ENCODE results near the gene NFE2L1.
A peak's percentile ranks its signal among the peaks of the same experiment; 100 is the strongest.

NFE2L1 gene

GRCh38 chr17:48011405-48012150, 36.6 kb upstream of the NFE2L1 start:
- Histone ChIP-seq H4K20me1 (ENCODE audit: insufficient read depth, low read length, poor library complexity, severe bottlenecking) (no peaks in the 10 kb centered on the region), H3K79me2 (ENCODE audit: insufficient read depth, low read length) (no peaks in the 10 kb centered on the region), H3F3A (ENCODE audit: low read depth) (no peaks in the 10 kb centered on the region), H3K9ac (ENCODE audit: low read depth, low read length, poor library complexity, severe bottlenecking) (peak overlapping the region; percentile 76), H3K4me2 (ENCODE audit: low read depth, low read length, poor library complexity, severe bottlenecking) (peak overlapping the region; percentile 100), H3K36me3 (ENCODE audit: insufficient read depth, low read length) (no peaks in the 10 kb centered on the region), H3K9me2 (replicated peaks; ENCODE audit: low read depth, low read length) (no peaks in the 10 kb centered on the region), H3K4me1 (ENCODE audit: insufficient read depth, low read length, poor library complexity, severe bottlenecking) (peaks cover 12% of the 10 kb centered on the region), H3K27me3 (ENCODE audit: insufficient read depth, low read length, poor library complexity, severe bottlenecking) (no peaks in the 10 kb centered on the region), H3K9me3 (ENCODE audit: insufficient read depth, low read depth, low read length) (no peaks in the 10 kb centered on the region), H3K4me3 (ENCODE audit: low read length, poor library complexity, severe bottlenecking) (peak overlapping the region; percentile 84), H2AFZ (ENCODE audit: low read length) (peak overlapping the region; percentile 100)
- TF ChIP-seq, protein P1, sequence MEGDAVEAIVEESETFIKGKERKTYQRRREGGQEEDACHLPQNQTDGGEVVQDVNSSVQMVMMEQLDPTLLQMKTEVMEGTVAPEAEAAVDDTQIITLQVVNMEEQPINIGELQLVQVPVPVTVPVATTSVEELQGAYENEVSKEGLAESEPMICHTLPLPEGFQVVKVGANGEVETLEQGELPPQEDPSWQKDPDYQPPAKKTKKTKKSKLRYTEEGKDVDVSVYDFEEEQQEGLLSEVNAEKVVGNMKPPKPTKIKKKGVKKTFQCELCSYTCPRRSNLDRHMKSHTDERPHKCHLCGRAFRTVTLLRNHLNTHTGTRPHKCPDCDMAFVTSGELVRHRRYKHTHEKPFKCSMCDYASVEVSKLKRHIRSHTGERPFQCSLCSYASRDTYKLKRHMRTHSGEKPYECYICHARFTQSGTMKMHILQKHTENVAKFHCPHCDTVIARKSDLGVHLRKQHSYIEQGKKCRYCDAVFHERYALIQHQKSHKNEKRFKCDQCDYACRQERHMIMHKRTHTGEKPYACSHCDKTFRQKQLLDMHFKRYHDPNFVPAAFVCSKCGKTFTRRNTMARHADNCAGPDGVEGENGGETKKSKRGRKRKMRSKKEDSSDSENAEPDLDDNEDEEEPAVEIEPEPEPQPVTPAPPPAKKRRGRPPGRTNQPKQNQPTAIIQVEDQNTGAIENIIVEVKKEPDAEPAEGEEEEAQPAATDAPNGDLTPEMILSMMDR (conservative IDR thresholded peaks at IDR 0.05; ENCODE audit: low read length), result peak; percentile 75
- no peak for TF ChIP-seq EZH2phosphoT487 (IDR thresholded peaks at IDR 0.05; ENCODE audit: borderline replicate concordance)

DNA sequence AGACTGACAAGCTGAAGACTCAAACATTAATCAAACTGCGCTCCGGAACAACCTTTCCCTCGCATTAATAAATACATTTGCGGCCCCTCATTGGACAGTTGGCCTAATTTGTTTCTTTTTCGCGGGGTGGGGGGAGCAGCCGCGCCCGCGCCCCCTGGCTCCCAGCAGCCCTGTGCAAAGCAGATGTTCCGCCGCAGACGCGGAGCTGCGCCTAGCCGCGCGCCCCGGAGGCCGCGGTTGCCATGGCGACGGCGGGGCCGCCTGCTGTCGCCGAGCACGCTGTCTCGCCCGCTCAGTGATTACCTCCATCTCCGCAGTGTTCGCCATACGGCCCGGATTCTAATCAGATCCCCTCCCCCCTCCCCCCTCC, 36.0 kb upstream of the NFE2L1 start:
- peak overlapping the region; percentile 100 for H3K4me2 ChIP-seq (ENCODE audit: low read depth, low read length, poor library complexity, severe bottlenecking)
- no peaks in the 10 kb centered on the region for H3F3A ChIP-seq (ENCODE audit: low read depth)
- peak overlapping the region; percentile 76 for H3K9ac ChIP-seq (ENCODE audit: low read depth, low read length, poor library complexity, severe bottlenecking)
- no peak for TF ChIP-seq EZH2phosphoT487 (IDR thresholded peaks at IDR 0.05; ENCODE audit: borderline replicate concordance)
- TF ChIP-seq, protein P1 (conservative IDR thresholded peaks at IDR 0.05; ENCODE audit: low read length), result no peak; the same call in 1 of the 2 replicates
- no peaks in the 10 kb centered on the region for H3K79me2 ChIP-seq (ENCODE audit: insufficient read depth, low read length)
- no peaks in the 10 kb centered on the region for H4K20me1 ChIP-seq (ENCODE audit: insufficient read depth, low read length, poor library complexity, severe bottlenecking)
- no peaks in the 10 kb centered on the region for H3K27me3 ChIP-seq (ENCODE audit: insufficient read depth, low read length, poor library complexity, severe bottlenecking)
- no peaks in the 10 kb centered on the region for H3K36me3 ChIP-seq (ENCODE audit: insufficient read depth, low read length)
- H3K9me2 ChIP-seq (replicated peaks; ENCODE audit: low read depth, low read length), result no peaks in the 10 kb centered on the region
- peak overlapping the region; percentile 84 for H3K4me3 ChIP-seq (ENCODE audit: low read length, poor library complexity, severe bottlenecking)
- H3K9me3 ChIP-seq (ENCODE audit: insufficient read depth, low read depth, low read length), result no peaks in the 10 kb centered on the region
- peak overlapping the region; percentile 100 for H2AFZ ChIP-seq (ENCODE audit: low read length)
- peaks cover 12% of the 10 kb centered on the region for H3K4me1 ChIP-seq (ENCODE audit: insufficient read depth, low read length, poor library complexity, severe bottlenecking)

DNA sequence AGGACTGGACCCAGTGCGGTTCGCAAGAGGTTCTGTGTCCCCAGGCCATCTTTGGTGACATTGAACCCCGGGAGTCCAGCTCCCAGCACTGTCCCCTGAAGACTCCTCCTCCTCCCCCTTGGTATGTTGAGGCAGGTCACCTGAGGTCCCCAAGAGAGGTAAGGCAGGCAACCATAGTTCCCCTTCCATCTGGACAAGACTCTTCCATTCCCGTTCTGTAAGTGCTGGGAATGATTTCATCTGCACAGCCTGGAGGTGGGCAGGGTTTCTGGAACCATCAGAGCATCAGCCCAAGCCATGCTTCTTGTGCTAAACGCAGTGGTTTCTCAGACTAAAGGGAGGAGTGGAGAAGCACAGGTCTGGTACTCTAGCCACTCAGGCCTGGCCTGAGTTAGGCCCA, 35.5 kb upstream of the NFE2L1 start:
- Histone ChIP-seq H3K9me2 (replicated peaks; ENCODE audit: low read depth, low read length) (no peaks in the 10 kb centered on the region), H3F3A (ENCODE audit: low read depth) (no peaks in the 10 kb centered on the region), H3K4me2 (ENCODE audit: low read depth, low read length, poor library complexity, severe bottlenecking) (peak overlapping the region; percentile 100), H4K20me1 (ENCODE audit: insufficient read depth, low read length, poor library complexity, severe bottlenecking) (no peaks in the 10 kb centered on the region), H3K27me3 (ENCODE audit: insufficient read depth, low read length, poor library complexity, severe bottlenecking) (no peaks in the 10 kb centered on the region), H3K9ac (ENCODE audit: low read depth, low read length, poor library complexity, severe bottlenecking) (no peak overlapping the region), H2AFZ (ENCODE audit: low read length) (no peak overlapping the region), H3K36me3 (ENCODE audit: insufficient read depth, low read length) (no peaks in the 10 kb centered on the region), H3K4me3 (ENCODE audit: low read length, poor library complexity, severe bottlenecking) (peak overlapping the region; percentile 84), H3K4me1 (ENCODE audit: insufficient read depth, low read length, poor library complexity, severe bottlenecking) (peaks cover 12% of the 10 kb centered on the region), H3K79me2 (ENCODE audit: insufficient read depth, low read length) (no peaks in the 10 kb centered on the region), H3K9me3 (ENCODE audit: insufficient read depth, low read depth, low read length) (no peaks in the 10 kb centered on the region)
- no peak for TF ChIP-seq EZH2phosphoT487 (IDR thresholded peaks at IDR 0.05; ENCODE audit: borderline replicate concordance)
- TF ChIP-seq, protein P1 (conservative IDR thresholded peaks at IDR 0.05; ENCODE audit: low read length), result no peak
